Panc1 (cell line): ENCODE results near the gene DPEP3.

Experiments used
- POLR2AphosphoS5 ChIP-seq: IDR thresholded peaks from 2 replicates; pipeline ENCODE4 v1.6.1; 2012; ENCODE audit warnings: mild to moderate bottlenecking, low read depth, low read length, moderate library complexity
- TCF7L2 ChIP-seq: IDR thresholded peaks from 2 replicates; pipeline ENCODE4 v1.6.1; 2011; ENCODE audit warnings: mild to moderate bottlenecking, low read depth, low read length, inconsistent platforms
- TF ChIP-seq, protein P1 (sequence below): fragments of 450-650 bp; IDR thresholded peaks from 2 replicates; pipeline ENCODE4 v1.5.1; 2017; ENCODE audit warnings: mild to moderate bottlenecking
- TF ChIP-seq, protein P2 (sequence below), 2 experiments: IDR thresholded peaks; 2 replicates each; pipeline ENCODE4 v1.6.1; 2011 to 2012; ENCODE audit warnings: low read depth in 2 of 2, control low read depth in 1 of 2, low read length in 1 of 2, mild to moderate bottlenecking in 1 of 2, moderate library complexity in 1 of 2; ENCODE audit not compliant: insufficient read depth in 1 of 2

DNA sequence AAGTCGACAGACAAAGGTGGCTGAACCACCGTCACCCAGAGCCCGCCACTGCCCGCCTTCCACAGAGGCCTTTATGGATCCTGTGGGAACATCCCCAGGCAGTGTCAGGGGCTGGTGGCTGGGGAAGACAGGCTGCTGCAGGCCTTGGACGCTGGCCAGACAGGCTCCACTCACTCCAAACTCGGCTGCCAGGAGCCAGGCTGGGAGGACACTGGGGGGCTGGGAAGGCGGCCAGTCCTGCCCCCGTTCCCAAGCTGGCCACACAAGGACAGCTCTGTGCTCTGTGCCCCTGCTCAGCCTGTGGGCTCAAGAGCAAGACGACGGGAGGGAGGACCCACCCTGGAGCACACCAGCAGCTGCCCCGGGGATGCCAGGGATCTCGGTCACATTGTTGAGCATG, 28.8 kb downstream of the DPEP3 start:
- TF ChIP-seq, protein P1, sequence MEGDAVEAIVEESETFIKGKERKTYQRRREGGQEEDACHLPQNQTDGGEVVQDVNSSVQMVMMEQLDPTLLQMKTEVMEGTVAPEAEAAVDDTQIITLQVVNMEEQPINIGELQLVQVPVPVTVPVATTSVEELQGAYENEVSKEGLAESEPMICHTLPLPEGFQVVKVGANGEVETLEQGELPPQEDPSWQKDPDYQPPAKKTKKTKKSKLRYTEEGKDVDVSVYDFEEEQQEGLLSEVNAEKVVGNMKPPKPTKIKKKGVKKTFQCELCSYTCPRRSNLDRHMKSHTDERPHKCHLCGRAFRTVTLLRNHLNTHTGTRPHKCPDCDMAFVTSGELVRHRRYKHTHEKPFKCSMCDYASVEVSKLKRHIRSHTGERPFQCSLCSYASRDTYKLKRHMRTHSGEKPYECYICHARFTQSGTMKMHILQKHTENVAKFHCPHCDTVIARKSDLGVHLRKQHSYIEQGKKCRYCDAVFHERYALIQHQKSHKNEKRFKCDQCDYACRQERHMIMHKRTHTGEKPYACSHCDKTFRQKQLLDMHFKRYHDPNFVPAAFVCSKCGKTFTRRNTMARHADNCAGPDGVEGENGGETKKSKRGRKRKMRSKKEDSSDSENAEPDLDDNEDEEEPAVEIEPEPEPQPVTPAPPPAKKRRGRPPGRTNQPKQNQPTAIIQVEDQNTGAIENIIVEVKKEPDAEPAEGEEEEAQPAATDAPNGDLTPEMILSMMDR, result no peak
- TF ChIP-seq, protein P2, sequence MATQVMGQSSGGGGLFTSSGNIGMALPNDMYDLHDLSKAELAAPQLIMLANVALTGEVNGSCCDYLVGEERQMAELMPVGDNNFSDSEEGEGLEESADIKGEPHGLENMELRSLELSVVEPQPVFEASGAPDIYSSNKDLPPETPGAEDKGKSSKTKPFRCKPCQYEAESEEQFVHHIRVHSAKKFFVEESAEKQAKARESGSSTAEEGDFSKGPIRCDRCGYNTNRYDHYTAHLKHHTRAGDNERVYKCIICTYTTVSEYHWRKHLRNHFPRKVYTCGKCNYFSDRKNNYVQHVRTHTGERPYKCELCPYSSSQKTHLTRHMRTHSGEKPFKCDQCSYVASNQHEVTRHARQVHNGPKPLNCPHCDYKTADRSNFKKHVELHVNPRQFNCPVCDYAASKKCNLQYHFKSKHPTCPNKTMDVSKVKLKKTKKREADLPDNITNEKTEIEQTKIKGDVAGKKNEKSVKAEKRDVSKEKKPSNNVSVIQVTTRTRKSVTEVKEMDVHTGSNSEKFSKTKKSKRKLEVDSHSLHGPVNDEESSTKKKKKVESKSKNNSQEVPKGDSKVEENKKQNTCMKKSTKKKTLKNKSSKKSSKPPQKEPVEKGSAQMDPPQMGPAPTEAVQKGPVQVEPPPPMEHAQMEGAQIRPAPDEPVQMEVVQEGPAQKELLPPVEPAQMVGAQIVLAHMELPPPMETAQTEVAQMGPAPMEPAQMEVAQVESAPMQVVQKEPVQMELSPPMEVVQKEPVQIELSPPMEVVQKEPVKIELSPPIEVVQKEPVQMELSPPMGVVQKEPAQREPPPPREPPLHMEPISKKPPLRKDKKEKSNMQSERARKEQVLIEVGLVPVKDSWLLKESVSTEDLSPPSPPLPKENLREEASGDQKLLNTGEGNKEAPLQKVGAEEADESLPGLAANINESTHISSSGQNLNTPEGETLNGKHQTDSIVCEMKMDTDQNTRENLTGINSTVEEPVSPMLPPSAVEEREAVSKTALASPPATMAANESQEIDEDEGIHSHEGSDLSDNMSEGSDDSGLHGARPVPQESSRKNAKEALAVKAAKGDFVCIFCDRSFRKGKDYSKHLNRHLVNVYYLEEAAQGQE (IDR thresholded peaks at IDR 0.05; ENCODE audit: insufficient read depth in 1 of 2, low read depth in 2 of 2, low read length in 1 of 2), result no peak
- no peak for TF ChIP-seq POLR2AphosphoS5
- TF ChIP-seq TCF7L2, result no peak
